ENCODE measurements around the gene ZNHIT3.

ZNHIT3 gene

GRCh38 chr17:36527621-36528250 lies 41.3 kb downstream of the ZNHIT3 start:
- no peak overlapping the region for H3K27ac ChIP-seq (replicated peaks)
- H3K4me3 ChIP-seq (replicated peaks; ENCODE audit: insufficient read depth, low read length): no peak overlapping the region
- no peaks in the 10 kb centered on the region for H3K27me3 ChIP-seq (ENCODE audit: insufficient read depth, poor library complexity, severe bottlenecking)
- TF ChIP-seq CTCF (IDR thresholded peaks at IDR 0.05; ENCODE audit: insufficient read depth, low read length) (no peak), SPI1 (IDR thresholded peaks at IDR 0.05; ENCODE audit: borderline replicate concordance, low read depth) (no peak), GABPA (IDR thresholded peaks at IDR 0.05; ENCODE audit: low read depth) (no peak), POLR2AphosphoS5 (IDR thresholded peaks at IDR 0.05; ENCODE audit: low read depth) (no peak)
- TF ChIP-seq, protein P1, sequence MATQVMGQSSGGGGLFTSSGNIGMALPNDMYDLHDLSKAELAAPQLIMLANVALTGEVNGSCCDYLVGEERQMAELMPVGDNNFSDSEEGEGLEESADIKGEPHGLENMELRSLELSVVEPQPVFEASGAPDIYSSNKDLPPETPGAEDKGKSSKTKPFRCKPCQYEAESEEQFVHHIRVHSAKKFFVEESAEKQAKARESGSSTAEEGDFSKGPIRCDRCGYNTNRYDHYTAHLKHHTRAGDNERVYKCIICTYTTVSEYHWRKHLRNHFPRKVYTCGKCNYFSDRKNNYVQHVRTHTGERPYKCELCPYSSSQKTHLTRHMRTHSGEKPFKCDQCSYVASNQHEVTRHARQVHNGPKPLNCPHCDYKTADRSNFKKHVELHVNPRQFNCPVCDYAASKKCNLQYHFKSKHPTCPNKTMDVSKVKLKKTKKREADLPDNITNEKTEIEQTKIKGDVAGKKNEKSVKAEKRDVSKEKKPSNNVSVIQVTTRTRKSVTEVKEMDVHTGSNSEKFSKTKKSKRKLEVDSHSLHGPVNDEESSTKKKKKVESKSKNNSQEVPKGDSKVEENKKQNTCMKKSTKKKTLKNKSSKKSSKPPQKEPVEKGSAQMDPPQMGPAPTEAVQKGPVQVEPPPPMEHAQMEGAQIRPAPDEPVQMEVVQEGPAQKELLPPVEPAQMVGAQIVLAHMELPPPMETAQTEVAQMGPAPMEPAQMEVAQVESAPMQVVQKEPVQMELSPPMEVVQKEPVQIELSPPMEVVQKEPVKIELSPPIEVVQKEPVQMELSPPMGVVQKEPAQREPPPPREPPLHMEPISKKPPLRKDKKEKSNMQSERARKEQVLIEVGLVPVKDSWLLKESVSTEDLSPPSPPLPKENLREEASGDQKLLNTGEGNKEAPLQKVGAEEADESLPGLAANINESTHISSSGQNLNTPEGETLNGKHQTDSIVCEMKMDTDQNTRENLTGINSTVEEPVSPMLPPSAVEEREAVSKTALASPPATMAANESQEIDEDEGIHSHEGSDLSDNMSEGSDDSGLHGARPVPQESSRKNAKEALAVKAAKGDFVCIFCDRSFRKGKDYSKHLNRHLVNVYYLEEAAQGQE (IDR thresholded peaks at IDR 0.05; ENCODE audit: insufficient replicate concordance, low read depth): no peak
- DNase-seq (ENCODE audit: low read depth in 1 of 2, low spot score in 1 of 2): no peak

DNA sequence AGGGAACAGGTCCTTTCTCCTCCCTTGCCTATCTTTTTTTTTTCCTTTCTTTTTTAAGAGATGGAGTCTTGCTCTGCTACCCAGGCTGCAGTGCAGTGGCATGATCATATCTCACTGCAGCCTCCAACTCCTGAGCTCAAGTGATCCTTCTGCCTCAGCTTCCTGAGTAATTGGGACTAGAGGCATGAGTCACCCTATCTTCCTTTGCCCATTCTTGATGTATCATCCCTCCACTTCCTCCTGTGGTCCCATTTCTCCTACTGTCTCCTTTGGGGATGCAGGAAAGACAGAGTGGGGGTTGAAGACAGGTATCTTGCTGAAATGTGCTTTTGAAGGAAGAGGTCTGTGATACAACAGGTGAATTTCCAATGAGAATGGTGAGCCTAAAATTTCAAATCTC lies 42.6 kb downstream of the ZNHIT3 start:
- Histone ChIP-seq H3K4me3 (replicated peaks; ENCODE audit: insufficient read depth, low read length) (no peak overlapping the region), H3K27me3 (ENCODE audit: insufficient read depth, poor library complexity, severe bottlenecking) (no peaks in the 10 kb centered on the region), H3K27ac (replicated peaks) (no peak overlapping the region)
- TF ChIP-seq GABPA (IDR thresholded peaks at IDR 0.05; ENCODE audit: low read depth): no peak
- TF ChIP-seq, protein P1 (IDR thresholded peaks at IDR 0.05; ENCODE audit: insufficient replicate concordance, low read depth): no peak
- no peak for TF ChIP-seq POLR2AphosphoS5 (IDR thresholded peaks at IDR 0.05; ENCODE audit: low read depth)
- TF ChIP-seq SPI1 (IDR thresholded peaks at IDR 0.05; ENCODE audit: borderline replicate concordance, low read depth): no peak
- no peak for TF ChIP-seq CTCF (IDR thresholded peaks at IDR 0.05; ENCODE audit: insufficient read depth, low read length)
- no peak for DNase-seq (ENCODE audit: low read depth in 1 of 2, low spot score in 1 of 2)

DNA sequence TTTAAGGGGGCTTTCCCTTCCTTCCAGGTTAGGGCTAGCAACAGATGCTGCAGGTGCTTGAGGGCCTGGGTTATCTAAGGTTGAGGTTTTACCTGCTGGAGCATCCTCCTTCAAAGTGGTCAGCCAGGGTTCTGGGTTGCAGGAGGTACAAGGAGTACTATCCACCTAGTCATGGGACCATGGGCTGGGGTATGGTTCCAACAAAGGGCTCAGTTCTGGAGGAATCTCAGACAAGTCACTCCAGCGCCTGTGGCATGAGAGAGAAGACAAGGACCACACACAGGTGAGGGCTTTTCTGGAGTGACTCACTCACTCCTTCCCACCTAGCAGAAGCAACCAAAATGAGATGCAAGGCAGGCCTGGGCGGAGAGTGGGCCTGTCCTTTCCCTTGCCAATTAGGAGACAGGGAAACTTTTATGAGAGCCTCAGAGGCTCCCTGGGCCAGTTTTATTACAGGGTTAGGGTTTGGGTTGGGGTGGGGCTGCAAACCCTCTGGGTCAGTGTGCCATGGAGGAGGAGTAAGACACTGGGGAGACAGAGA lies 46.0 kb downstream of the ZNHIT3 start:
- TF ChIP-seq SPI1 (IDR thresholded peaks at IDR 0.05; ENCODE audit: borderline replicate concordance, low read depth) (no peak), CTCF (IDR thresholded peaks at IDR 0.05; ENCODE audit: insufficient read depth, low read length) (no peak), GABPA (IDR thresholded peaks at IDR 0.05; ENCODE audit: low read depth) (no peak), POLR2AphosphoS5 (IDR thresholded peaks at IDR 0.05; ENCODE audit: low read depth) (no peak)
- TF ChIP-seq, protein P1 (IDR thresholded peaks at IDR 0.05; ENCODE audit: insufficient replicate concordance, low read depth): no peak
- H3K27me3 ChIP-seq (ENCODE audit: insufficient read depth, poor library complexity, severe bottlenecking): no peaks in the 10 kb centered on the region
- no peak for DNase-seq (ENCODE audit: low read depth in 1 of 2, low spot score in 1 of 2)
- H3K27ac ChIP-seq (replicated peaks): no peak overlapping the region
- no peak overlapping the region for H3K4me3 ChIP-seq (replicated peaks; ENCODE audit: insufficient read depth, low read length)

Measured in HL-60 (cell line).